ENCODE measurements around the gene BRF1.
"Not testable (repeated sequence)": the region's sequence is repeated elsewhere in the genome, so short reads cannot be mapped to it uniquely, and the experiment has no call there.

BRF1 gene

GRCh38 chr14:105292826-105293711 is 7.7 kb downstream of the BRF1 start:
- no peak for DNase-seq (ENCODE audit: extremely low read depth in 1 of 2, low read depth in 1 of 2)

DNA sequence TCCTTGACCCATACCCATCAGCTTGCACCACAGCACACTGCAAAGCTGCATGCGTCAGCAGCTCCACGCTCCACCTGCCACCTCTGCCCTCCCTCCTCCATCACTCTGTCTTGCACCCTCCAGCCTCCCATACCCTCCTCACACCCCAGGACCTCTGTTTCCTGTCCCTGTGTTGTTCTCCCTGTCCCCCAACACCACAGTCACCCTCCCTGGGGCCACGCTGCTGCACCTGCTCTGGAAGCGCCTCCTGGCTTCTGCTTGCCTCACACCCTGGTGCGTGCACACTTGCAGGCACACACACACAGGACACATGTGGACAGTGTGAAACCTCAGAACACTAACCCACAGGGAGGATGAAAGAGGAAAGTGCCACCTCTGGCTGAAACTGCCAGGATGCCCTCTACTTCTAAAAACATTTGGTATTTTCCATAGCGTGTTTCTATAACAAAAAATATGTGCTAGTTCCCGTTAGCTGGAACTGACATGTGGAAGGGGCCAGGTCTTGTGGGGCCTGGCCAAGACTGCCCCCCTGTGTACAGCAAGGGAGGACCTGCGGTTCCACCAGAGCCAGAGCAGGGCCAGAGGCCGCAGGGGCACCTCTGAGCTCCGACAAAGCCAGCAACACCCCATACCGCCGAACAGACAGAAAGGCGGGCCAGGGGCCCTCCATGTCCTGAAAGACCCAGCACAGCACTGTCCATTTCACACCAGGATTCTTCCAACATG is 10.0 kb downstream of the BRF1 start:
- no peak for DNase-seq (ENCODE audit: extremely low read depth in 1 of 2, low read depth in 1 of 2)

- DNase-seq (ENCODE audit: extremely low read depth in 1 of 2, low read depth in 1 of 2), result not testable (repeated sequence)
Observed at GRCh38 chr14:105288936-105289335, 11.9 kb downstream of the BRF1 start.

DNA sequence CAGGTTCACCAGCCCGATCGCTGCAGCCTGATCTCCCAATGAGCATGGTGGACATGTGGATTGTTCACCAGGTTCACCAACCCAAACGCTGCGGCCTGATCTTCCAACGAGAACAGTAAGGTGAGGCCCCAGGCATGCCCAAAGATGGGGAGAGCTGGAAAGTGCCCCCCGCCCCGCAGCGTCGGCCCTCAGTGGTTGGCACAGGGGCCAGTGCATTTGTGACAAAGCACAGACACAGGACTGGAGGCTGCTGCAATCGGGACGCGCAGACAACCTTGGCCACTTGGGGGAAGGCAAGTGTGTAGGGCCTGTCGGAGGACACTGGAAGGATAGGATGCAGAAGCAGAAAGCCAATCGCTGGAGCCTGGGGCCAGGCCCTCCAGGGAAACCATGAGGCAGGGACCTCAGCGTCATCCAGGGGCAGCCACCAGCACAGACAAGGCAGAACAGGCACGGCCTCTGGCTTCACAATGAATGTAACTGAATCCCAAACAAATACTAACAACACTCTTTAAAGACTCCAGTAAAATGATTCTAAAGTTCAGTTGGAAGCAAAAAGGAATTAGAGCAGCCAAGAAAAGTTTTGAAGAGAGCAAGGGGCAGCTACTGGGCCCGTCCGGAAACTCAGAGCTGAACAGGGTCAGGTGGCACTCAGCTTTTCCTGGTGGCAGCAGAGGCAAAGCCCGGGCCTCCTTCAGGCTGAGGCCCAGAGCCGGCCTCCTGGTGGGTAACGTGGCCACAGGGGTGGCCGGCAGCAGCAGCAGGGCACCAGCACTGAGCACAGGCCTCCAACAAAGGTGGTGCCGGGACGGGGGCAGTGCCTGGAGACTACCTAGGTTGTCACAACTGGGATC is 13.3 kb downstream of the BRF1 start:
- DNase-seq (ENCODE audit: extremely low read depth in 1 of 2, low read depth in 1 of 2), result no peak

DNA sequence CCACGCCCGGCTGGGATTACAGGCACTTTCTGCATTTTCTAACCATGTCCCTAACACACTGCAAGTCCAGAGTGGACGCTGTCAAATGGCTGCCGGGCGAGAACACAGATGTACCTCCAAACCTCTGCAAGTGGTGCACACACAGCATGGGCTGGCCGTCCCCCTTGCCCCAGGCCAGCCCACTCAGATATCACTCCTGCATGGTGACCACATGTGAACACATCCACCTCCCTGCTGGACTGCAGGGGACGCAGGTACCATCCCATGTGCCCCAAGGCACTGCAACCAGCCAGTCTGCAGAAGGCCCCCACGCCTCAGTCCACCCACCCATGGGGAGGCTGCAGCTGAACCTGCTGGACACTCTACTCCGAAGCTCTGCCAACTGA is 14.0 kb downstream of the BRF1 start:
- DNase-seq (ENCODE audit: extremely low read depth in 1 of 2, low read depth in 1 of 2), result no peak

DNA sequence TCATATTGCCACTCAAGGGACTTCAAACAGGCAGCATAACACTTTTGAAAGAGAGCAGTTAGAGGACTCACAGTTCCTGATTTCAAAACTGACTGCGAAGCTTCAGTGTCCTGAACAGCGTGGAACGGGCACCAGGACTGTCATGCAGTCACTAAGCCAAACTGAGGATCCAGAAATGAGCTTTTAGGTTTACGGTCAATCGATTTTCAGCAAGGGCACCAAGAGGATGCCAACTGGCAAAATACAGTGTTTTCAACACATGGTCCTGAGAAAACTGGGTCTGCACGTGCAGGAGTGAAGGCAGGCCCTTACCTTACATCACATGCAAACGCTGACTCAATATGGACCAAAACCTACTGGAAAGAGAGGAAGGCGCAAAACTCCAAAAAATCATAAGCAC is 15.6 kb downstream of the BRF1 start:
- no peak for DNase-seq (ENCODE audit: extremely low read depth in 1 of 2, low read depth in 1 of 2)

- no peak for DNase-seq (ENCODE audit: extremely low read depth in 1 of 2, low read depth in 1 of 2)
Observed at GRCh38 chr14:105283899-105284298, 16.9 kb downstream of the BRF1 start.

DNA sequence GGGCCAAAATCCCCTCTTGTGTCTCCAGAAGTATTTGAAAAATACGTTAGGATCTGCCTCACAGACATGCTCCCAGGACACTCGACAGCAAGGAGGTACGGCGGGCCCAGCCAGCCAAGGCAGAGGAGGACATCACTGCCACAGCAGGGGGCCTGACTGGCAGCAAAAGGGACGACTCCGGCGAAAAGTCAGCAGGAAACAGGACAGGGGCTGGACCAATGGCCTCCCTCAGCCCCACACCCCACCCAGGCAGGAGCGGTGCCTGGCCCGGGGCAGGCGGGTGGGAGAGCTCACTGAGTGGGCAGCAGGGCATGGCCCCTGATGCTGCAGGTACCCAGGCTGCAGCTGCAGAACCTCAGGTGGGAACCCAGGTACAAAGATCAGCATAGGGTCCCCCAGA is 17.8 kb downstream of the BRF1 start:
- no peak for DNase-seq (ENCODE audit: extremely low read depth in 1 of 2, low read depth in 1 of 2)

DNA sequence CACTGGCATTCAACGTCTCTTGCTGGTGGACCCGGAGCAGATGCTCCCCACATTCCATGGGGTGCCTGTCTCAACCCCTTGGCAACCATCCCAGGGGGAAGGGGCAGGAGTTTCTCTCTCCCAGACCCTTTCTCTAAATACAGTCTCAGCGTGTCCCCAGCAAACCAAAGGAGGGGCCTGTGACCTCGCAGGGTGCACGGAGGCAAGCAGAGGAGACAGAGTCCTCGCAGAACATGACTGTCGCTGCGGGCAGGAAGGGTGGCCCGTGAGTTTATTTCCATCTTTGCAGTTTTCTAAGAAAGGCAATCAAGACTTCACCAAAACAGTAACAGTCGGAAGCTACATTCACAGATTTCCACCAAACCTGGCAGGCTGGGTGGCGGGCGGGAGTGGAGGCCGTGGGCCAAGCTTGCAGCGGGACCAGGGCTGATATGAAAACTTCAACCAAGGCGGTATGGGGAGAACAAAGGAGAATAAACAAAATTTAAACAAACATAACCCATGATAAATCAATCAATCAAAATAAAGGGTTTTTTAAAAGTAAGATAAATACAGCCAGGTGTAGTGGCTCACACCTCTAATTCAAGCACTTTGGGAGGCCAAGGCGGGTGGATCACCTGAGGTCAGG is 18.6 kb downstream of the BRF1 start:
- DNase-seq (ENCODE audit: extremely low read depth in 1 of 2, low read depth in 1 of 2), result no peak

DNA sequence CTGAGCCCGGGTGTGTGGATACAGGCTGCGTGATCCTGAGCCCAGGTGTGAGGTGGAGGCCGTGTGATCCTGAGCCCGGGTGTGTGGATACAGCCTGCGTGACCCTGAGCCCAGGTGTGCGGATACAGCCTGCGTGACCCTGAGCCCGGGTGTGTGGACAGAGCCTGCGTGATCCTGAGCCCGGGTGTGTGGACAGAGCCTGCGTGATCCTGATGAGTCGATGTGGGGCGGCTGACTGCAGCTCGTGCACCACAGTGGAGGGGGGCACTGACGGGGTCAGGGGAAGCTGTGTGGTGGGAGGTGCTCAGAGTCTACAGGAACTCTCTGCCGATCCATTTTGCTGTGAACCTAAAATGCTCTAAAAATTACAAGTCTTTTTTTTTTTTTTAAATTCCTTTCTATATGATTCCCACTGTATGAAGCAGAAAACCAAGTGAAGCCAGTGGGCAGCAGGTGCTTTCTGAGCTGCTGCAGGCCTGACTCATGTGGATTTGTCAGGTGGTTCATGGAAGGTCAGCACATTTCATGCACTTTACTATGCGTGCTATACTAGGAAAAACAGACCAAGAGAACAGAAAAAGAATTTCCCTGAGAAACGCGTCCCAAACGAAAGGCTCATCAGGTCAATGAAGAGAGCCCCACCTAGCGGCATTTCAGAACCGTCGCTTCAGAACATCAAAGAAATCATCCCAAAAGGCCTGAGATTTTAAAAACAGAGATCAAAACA is 19.3 kb downstream of the BRF1 start:
- no peak for DNase-seq (ENCODE audit: extremely low read depth in 1 of 2, low read depth in 1 of 2)

GRCh38 chr14:105280525-105280924 is 20.3 kb downstream of the BRF1 start:
- no peak for DNase-seq (ENCODE audit: extremely low read depth in 1 of 2, low read depth in 1 of 2)

DNA sequence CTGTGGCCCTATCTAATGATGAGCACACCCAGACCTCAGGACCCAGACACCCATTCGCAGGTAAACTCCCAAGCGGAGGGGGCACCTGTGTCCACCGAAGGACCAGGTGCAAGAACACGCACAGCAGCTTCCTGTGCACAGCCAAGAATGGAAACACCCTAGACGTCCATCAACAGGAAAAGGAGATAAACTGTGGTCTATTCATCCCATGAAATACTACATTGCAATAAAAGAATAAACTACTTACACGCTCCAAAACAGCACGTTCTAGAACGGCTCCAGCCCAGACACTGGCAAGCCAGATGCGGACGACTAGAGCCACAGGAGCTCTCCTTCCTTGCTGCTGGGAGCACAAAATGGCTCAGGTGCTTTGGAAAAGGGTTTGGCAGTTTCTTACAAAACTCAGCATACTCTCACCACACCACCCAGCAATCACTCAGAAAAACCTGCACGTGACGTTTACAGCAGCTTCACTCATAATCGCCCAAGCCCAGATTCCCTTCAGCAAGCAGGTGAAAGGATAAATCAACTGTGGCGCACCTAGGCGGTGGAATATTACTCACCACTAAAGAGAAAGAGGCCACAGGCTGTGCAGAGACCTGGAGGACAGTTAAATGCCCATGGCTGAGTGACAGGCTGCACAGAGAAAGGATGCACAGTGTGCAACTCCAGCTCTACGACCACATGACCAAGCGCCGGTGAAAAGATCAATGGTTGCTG is 21.0 kb downstream of the BRF1 start:
- no peak for DNase-seq (ENCODE audit: extremely low read depth in 1 of 2, low read depth in 1 of 2)

DNA sequence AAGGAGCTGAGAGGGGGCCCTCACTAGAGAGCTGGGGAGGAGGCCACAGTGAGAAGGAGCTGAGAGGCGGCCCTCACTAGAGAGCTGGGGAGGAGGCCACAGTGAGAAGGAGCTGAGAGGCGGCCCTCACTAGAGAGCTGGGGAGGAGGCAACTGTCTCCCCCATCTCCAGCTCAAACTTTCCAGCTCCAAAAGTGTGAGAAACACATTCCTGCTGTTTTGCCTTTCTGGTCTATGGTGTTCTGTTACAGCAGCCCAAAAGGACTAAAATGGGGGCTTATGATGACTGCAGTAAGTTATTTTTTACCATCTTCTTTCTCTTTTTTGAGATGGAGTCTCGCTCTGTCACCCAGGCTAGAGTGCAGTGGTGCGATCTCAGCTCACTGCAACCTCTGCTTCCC is 23.4 kb downstream of the BRF1 start:
- DNase-seq (ENCODE audit: extremely low read depth in 1 of 2, low read depth in 1 of 2), result not testable (repeated sequence)

- DNase-seq (ENCODE audit: extremely low read depth in 1 of 2, low read depth in 1 of 2), result no peak
Observed at GRCh38 chr14:105275267-105275946, 25.4 kb downstream of the BRF1 start.

DNA sequence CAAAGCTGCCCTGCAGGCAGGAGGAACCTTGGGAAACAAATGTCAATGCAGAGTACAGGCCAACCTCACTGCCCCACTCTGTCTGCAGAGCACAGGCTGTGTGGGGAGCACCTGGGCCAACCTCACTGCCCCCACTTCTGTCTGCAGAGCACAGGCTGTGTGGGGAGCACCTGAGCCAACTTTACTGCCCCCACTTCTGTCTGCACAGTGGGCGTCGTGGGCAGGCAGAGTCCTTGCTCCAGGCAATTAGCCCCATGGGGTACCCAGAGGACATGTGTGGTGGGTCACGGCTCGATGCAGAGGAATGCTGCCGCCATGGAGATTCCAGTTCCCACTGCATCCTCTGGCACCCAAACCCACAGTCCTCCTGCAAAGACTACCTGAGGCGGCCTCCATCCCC is 26.2 kb downstream of the BRF1 start:
- no peak for DNase-seq (ENCODE audit: extremely low read depth in 1 of 2, low read depth in 1 of 2)

DNA sequence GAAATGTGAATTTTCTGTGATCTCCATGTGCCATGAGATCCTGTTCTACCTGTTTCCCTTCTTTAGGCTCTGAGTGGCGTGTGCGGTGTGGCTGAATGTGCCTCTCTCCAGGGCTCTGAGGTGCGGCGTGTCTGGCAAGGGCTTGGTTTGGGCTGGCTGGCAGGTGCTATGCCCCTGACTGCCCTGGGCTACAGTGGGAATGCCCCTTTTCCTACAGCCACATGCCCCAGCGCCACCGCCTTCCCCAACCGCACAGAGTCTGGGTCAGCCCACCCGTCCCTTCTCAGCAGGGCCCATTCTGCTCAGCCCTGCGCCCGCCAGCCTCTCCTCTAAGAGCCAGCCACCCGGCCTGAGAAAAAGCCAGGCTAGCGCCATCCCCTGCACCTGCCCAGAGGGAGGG is 27.7 kb downstream of the BRF1 start:
- DNase-seq (ENCODE audit: extremely low read depth in 1 of 2, low read depth in 1 of 2), result no peak

DNA sequence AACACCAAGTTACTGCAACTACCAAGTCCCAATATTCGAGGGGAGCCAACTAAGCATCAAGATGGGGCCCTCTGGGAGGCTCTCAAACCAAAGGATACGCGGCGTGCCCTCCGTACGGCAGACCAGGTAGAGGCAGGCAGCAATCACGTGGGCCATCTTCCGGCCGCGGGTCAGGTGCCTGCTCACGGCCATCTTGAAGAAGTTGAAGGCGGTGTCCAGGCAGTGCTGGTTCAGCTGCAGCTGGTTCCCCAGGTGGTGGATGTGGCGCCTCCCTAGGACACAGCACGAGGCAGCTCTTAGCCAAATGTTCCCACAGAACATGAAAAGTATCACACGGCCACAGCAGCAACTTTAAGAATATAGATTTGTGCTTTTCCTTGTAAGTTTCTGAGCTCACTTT is 28.2 kb downstream of the BRF1 start:
- DNase-seq (ENCODE audit: extremely low read depth in 1 of 2, low read depth in 1 of 2), result no peak

DNA sequence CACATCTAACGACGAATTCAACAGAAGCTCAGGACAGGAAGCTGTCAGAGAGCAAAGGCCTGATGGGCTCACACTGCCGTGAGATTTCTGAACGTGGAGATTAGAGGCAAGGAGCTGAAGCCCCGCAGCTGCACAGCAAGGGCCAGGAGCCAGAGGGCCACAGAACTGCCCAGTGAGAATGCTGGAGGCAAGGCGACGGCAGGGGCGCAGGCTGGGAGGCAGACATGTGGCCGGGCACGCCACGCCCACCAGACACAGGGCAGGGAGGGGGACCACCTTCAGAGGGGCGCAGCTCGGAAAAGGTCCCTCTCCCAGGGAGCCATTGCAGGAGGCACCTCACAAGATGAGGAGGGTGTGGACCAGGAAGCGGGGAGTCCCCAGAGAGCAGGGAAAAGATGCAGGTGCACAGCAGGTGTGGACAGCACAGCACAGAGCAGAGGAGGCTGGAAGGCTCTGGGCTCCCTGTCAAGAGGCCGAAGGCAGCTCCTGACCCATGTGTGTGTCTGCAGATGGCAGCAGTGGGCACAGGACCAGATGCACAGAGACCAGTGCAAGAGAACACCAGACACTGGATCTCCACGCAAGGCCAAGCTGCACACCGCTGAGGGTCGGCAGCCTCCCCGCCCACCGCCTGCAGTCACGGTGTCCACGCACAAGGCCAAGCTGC is 29.4 kb downstream of the BRF1 start:
- DNase-seq (ENCODE audit: extremely low read depth in 1 of 2, low read depth in 1 of 2), result no peak

DNA sequence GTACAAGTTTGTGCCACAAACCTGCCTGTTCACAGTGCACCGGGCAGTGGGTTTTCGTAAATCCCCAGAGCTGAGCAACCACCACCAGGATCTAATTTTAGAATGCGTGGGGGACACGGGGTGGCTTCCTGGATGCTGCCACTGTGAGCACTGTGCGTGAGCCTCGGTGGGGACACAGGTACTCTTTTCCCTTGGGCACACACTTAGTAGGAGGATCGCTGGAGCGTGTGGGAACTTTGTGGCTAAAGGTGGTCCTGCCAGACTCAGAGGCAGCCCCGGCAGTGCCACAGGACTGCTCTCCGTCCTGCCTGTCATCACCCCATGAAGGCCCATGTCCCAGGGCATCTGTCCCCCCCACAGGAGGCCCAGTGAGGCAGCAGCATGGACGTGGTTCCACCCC is 31.4 kb downstream of the BRF1 start:
- no peak for DNase-seq (ENCODE audit: extremely low read depth in 1 of 2, low read depth in 1 of 2)

Data from stimulated activated CD8-positive, alpha-beta memory T cell treated with anti-CD3 and anti-CD28 coated beads, Interleukin-7, amount 100 ng/mL, for 48 hours (primary cell).